GM19328 (cell line): Measurements from ENCODE around the gene NAAA.
"Not testable (repeated sequence)": the region's sequence is repeated elsewhere in the genome, so short reads cannot be mapped to it uniquely, and the experiment has no call there.

Source experiments
- ATAC-seq: cut with Tn5 transposase; IDR thresholded peaks from one replicate; pipeline ENCODE4 v1.9.1; 2021; ENCODE audit warnings: mild to moderate bottlenecking, moderate library complexity; ENCODE audit not compliant: unreplicated experiment

Gene NAAA

GRCh38 chr4:75940692-75941253 lies at the start of gene NAAA:
TSS of gene NAAA (minus strand) at chr4:75941013. CDS start at chr4:75940949, 64 bp downstream.
- peak; percentile 77 for ATAC-seq

GRCh38 chr4:75989846-75990528 lies 49.2 kb upstream of the NAAA start:
- ATAC-seq: no peak

GRCh38 chr4:75985116-75985515 lies 44.3 kb upstream of the NAAA start:
- ATAC-seq: no peak

- ATAC-seq: no peak
Observed at GRCh38 chr4:75980576-75980975, 39.8 kb upstream of the NAAA start.

DNA sequence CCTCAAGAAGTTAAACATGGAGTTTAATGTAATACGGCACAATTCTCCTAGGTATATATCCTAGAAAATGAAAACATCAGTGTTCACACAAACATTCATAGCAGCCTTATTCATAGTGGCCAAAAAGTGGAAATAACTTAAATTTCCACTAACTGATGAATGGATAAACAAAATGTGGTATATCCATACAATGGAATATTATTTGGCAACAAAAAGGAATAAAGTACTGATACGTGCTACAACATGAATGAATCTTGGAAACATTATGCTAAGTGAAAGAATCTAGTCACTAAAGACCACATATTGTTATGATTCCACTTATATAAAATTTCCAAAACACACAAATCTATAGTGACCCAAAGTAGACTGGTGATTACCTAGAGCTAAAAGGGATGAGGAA lies 35.4 kb upstream of the NAAA start:
- ATAC-seq: no peak

DNA sequence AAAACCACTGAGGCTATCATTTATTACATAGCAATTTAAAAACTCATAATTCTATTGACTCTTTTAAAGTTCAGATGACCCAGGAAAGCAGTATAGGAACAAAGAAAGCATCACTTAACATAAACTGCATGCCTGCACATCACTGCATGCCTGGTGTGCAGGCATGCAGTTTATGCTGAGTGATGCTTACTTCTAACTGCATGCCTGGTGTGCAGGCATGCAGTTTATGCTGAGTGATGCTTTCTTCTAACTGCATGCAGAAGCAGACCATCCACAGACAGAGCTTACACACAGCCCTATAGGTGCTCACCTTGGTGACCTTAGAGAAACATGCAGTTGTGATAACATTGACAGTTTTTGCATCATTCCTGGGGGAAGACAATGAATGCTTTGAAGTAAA lies 33.0 kb upstream of the NAAA start:
- no peak for ATAC-seq

DNA sequence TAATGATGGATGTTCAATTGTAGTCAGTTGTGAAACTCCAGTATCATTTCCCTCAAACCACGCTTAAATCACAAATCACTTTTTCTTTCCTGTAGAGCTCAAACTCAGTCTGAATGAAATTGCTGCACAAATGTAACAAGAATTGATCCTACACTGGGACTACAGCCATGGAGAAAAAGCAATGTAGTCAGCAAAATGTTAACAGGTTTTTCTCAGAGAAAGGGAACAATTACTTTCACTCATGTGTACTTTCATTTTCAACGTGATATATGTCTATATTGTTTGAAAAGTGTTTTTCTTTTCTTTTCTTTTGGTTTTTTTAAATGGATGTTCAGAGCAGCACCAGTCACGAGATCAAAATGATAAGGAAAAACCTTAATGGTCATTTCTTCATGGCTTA lies 27.3 kb upstream of the NAAA start:
- no peak for ATAC-seq

DNA sequence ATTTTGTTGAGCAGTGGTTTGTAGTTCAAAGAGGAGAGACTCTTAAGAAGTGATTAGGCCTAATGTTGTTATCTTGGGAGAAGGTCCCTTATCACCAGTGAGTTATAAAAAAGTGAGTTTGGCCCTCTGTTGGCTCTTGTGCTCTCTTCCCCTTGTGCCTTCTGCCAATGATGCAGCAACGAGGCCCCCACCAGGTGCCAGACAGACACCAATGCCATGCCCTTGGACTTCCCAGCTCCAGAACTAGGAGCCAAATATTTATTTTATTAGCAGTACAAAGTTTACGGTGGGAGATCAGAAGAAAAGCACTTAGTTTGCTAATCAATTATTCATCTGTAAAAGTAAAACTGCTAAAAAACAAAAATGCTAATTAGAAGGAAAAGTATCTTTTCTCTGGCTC lies 22.7 kb upstream of the NAAA start:
- no peak for ATAC-seq

- ATAC-seq: not testable (repeated sequence)
Observed at GRCh38 chr4:75962072-75962471, 21.3 kb upstream of the NAAA start.

DNA sequence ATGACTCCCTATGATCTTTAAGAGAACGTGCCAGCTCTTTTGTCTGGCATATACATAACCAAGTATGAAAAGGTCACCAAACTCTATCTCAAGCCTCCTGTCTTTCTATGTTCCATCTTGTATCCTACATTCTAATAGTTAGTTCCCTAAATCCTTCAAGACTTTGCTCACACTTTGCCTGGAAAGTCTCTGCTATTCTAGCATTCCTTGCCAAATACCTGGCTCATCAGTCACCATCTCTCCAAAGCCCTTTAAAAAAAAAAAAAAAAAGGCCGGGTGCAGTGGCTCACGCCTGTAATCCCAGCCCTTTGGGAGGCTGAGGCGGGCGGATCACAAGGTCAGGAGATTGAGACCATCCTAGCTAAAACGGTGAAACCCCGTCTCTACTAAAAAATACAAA lies 17.7 kb upstream of the NAAA start:
- not testable (repeated sequence) for ATAC-seq

DNA sequence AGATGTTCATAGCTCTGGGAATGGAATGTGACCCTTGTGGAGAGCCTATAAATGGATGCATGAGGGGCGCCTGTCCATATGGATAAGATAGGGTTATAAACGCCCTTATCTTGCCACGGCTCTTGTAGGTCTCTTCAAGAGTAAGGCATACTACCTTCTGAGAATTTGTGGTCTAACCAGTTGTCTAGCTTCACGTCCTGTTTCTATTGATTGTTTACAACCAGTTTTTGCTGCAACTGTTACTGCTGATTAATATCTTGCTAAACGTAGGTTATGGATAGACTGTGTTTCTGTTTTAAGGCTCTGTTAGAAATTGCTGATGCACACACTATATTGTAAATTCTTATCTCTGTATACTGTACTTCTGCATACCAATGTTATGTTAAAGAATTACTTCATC lies 14.0 kb upstream of the NAAA start:
- ATAC-seq: not testable (repeated sequence)

DNA sequence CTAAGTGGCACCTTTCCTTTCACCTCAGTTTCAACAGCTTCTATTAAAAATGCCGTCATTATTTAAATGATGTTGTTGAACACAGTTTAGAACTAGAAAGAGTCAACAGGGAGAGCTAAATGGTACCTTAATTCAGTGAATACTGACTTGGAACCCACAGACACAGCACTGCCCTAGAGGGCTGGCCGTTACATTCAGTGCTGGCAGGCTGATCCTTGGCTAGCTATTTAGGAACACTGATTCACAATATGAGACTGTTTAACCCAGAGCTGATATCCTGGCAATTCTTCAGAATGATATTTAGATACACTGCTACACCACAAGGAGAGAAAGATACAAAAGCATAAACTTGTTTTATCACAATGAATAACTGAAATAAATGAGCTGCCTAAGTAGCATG lies 12.7 kb upstream of the NAAA start:
- no peak for ATAC-seq

DNA sequence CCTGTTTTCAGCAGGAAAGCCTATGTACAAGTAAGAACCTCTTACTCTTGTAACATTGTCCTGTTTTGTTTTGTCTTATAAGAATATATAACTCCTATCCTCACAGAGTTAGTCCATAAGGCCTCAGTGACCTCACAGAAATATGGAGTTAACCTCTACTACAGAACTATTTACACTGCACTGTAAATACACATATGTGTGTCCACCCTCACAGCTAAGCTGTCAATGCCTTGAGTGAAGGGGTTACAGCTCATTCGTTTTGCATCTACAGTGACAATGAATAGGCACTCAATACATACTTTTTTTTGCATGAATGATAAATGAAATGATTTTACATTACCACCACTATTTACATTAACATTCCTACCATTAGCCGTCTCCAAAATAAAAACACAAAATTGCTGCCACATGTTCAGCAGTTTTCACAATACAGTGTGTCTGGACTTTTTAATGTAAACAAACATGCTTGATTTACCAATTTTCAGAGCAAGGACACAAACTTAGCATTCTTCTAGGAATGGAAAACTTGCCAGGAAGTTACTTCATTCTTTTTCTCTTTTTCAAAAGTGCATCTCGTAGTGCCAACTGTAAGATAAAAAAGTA lies 9.5 kb upstream of the NAAA start:
- no peak for ATAC-seq

- peak; percentile 69 for ATAC-seq
Observed at GRCh38 chr4:75948822-75949444, 8.1 kb upstream of the NAAA start.

- peak; percentile 56 for ATAC-seq
Observed at GRCh38 chr4:75939890-75940691, 722 bp downstream of the NAAA start.

DNA sequence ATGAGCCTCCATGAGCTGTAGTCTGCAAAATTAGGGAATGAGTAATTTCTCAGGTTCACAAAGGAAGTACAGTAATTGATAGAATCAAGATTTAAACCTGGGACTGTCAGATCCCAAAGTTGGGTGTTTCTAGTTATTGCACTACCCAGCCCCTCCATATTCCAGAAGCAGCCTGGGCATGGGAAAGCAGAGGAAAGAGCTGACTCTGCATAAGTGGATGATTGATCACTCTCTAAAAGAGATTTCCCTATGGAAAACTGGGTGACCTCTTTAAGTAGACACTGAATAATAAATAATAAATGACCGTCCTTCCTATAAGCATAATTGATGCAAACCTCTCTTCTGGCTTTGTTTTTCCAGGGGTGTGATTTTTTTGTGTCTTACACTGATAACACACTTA lies 5.2 kb downstream of the NAAA start:
- ATAC-seq: no peak

DNA sequence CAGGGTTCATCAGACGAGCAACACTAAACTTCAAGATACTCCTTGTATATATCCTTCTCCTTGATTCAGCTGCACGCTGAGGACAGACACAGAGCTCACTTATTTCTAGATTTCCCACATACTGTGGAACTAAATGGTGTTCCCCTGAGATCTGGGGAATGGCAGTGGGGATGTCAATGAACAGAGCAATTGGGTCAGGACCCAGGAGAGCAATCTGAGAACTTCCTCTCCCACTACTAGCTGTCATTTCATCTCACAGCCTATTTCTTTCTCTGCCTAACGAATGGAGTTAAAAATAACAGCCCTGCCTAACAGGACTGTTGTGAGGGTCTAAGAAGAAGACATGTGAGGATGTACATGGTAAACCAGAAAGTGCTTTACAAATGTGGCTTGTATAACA lies 10.7 kb downstream of the NAAA start:
- ATAC-seq: no peak

GRCh38 chr4:75924916-75925315 lies 15.9 kb downstream of the NAAA start:
- ATAC-seq: not testable (repeated sequence)

DNA sequence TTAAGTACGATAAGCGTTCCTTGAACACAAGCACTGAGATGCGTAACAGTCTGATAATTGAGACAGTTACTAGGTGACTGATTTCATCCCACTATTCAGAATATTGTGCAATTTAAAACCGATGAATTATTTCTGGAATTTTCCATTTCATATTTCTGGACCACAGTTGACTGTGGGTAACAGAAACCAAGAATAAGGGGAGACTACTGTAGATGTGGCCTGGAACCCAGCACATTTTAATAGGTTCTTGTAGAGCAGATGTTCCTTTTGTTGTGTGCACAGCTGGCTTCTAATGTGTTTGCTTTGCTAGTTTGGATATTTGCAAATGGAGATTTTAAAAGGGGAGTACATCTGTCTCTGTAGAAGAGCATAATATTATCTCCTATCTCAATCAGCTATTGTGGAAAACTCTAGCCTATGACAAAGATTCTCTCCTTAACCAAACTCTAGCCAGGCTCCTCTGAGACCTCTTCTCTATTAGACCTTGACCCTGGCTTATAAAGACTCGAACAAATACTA lies 16.4 kb downstream of the NAAA start:
- no peak for ATAC-seq

DNA sequence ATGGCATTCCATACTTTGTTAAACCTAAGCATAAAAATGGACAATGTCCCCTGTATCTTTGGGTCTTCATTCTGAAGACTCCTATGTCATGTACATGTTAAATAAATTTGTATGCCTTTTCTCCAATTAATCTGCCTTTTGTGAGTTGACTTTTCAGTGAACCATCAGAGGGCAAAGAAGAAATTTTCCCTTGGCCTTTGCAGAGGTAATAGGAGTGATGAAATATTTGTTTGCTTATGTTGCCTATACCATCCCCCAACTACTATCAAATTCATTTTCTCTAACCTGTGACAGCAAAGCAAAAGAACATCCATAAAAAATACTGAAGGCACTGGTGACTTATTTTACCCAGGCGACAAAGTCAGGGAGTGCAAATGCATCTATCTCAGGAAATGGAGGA lies 18.2 kb downstream of the NAAA start:
- no peak for ATAC-seq

DNA sequence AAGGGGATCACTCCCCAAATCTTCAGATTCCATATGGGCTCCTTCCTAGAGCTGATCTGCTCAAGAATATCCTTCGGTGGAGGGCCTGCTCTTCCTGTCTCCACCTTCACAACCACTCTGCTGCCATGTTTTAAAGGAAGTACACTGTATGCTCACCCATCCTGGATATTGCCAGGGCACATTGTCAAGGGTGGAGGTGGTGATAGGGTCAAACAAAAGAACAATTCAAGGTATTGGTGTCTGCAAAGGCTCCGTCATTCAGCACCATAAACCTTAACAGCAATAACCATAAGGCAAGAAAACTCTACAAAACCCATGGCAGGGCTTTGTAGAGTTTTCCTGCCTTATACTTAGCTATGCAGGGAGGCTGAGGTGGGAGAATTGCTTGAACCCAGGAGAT lies 18.9 kb downstream of the NAAA start:
- ATAC-seq: no peak
